Activated naive CD4-positive, alpha-beta T cell treated with Interleukin-2 at 50 U/mL for 16 hours (primary cell): Measurements from ENCODE around the gene SGK1.
"Not testable (repeated sequence)": the region's sequence is repeated elsewhere in the genome, so short reads cannot be mapped to it uniquely, and the experiment has no call there.

Experiments used
- DNase-seq: peaks from one replicate; pipeline ENCODE4 v3.0.0-alpha.2; 2020

SGK1 gene

GRCh38 chr6:134249759-134250602, 67.9 kb downstream of the SGK1 start:
- no peak for DNase-seq

GRCh38 chr6:134249239-134249758, 68.6 kb downstream of the SGK1 start:
- no peak for DNase-seq

GRCh38 chr6:134247844-134248580, 69.9 kb downstream of the SGK1 start:
- DNase-seq, result no peak

DNA sequence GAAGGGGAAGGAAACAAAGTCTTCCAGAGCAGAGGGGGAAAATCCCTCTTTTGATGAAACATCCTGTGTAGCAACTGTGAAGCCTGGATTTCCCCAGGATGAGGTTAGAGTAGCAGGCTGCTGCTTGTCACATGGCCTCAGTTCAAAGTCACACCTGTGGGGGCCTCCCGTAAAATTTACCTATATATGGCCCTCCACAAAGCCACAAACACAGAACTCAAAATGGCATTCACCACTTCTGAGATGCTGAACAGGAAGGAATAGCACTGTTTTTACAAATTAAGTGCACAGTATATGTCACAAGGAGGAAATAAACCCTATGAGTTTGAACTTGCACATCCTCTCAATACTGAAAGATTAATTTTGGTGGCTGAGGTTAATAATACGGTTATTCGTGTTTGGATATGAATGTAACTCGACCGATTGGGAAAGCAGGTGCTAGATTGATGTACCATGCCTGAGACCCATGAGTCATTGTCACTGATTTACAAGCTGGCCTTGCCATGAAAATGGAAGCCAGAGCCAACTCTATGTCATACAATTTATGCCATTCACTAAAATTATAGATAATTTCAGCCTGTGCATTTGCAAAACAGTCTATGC, 70.6 kb downstream of the SGK1 start:
- peak; percentile 72 for DNase-seq

- DNase-seq, result no peak
These were observed 72.2 kb downstream of the SGK1 start for GRCh38 chr6:134245706-134246105.

DNA sequence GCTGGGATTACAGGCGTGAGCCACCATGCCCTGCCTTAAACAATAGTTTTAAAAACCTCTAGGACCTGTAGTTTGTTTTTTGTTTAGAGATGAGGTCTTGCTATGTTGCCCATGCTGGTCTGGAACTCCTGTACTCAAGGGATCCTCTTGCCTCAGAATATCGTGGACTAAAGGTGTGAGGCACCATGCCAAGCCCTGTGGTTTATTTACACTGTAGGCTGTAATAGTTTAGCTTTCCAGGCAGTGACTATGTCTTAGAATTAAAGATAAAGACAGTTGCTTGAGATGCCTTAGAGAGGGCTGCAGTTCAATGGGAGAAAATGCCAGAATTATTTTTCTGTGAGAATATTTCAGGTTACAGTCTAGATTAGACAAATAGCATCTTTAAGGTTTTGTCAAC, 72.9 kb downstream of the SGK1 start:
- no peak for DNase-seq

- DNase-seq, result peak; percentile 77
These were observed 77.1 kb downstream of the SGK1 start for GRCh38 chr6:134240665-134241431.

DNA sequence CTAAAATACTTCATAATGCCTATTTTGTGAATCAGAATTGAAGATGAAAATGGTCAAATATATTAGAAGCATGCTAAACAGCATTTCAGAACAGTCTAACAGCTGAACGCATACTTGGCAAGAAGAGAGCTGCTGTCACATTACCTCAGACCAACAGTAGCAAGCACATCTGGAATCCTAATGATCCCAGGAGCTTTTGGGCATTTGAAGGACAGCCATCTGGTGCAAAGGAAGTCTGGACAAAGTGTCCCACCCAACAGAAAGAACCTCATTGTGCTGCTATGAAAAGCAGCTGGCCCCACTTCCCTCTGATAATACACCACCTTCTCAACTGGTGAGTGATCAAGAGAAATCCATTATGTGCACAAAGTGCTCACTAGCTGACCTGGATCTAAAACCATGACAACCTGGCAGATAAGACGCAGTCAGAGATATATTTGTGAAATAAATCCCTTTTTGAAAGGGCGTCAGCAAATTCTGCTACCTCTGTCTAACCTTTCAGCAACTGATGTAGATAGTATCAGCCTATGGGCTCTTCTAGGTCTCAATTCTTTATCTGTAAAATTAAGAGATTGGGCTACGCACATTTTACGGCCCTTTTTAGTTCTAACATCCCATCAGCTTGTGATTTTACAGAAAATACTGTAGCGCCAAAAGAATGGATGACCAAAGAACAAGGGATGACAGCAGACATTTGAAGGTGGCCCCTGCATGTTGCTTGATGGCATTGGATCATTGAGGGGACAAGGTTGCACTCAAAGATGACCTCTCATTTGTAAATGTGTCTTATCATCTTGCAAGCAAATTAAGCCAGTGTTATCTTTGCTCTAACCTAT, 78.7 kb downstream of the SGK1 start:
- DNase-seq, result no peak

DNA sequence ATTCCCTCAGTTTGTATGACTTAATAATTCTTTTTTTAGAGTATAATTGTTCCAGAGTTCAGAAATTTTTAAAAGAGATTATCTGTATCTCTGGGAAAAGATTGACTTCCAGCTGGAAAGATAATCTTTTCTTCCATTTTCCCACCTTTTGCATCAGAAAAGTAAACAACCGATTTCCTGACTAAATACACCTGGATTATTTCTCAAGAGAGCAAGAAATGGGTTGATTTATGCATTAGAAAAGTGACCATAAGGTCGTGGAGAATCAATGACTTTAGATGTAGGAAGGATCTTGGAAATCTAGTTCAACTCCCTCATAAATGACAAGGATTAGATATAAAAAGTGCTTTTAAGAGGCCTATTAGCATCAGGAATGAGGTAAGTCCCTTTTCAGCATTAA, 79.9 kb downstream of the SGK1 start:
- no peak for DNase-seq

DNA sequence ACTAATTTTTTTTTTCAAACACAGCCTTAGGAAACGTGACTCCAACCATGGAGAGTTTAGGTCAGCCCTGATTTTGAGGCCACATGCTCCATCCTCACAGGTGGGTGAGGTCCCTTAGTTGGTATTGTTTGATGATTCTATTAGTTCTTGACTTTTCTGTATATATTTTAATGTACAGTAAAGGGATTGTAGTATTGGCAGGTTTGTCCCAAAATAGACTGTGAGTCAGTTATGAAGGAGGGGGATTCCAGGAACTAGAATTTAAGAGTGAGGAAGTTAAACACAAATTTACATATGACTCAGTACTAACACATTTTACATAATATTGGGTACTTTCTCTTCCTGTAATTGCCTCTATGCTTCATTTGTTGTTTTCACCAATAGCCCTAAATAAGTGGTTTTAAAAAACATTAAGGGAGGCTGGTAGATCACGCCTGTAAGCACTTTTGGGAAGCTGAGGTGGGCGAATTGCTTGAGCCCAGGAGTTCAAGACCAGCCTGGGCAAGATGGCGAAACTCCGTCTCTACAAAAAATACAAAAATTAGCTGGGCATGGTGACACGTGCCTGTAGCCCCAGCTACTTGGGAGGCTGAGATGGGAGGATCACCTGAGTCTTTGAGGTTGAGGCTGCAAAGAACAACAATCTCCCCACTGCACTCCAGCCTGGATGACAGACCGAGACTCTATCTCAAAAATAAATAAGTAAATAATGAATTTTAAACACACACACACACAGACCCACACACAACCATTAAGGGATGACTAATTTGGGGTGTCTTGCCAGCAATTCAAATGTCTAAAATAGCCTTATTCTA, 81.8 kb downstream of the SGK1 start:
- DNase-seq, result peak; percentile 25

DNA sequence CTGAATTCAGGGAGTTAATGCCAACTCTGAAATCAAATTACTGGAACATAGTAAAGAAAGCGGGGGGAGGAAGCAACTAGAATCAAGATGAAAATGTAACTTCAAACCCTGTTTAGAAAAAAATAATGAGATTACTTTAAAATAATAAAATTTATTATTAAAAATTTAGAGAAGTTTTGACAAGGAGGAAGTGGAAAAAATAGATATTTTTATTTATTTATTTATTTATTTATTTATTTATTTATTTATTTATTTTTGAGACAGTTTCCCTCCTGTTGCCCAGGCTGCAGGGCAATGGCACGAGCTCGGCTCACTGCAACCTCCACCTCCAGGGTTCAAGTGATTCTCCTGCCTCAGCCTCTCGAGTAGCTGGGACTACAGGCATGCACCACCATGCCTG, 82.6 kb downstream of the SGK1 start:
- not testable (repeated sequence) for DNase-seq

DNA sequence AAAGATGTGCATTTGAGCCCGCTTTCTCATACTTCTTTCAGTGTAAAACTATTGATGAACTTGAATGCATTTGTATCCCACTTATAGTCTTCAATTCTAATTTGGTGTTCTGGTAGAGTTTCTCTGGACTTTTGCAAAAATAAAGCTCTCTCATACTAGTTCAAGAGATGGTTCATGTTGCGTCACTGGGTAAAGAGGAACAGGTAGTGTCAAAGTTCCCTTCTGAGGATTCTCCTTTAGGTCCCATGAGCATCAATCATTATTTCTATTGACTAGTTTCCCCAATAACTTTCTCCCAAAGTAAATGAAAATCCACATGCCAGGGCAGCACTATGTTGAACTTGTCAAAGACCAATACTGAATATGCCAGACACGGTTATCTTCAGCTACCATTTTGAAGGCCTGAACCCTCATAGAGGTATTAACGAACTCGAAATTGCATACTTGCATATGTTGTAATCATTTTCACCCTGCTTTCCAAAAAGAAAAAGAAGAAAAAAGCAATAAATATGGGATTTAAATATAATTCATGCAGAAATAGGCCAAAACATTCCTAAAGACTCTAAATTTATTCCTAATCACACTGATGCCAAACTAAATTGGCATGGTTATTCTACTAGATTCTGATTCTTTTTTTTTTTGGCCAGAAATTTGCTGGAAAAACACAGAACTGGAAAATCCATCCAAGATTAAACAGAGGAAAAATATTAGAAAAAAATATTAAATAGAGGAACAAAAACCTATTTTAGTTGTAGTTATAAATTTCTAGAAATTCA, 84.5 kb downstream of the SGK1 start:
- no peak for DNase-seq

GRCh38 chr6:134230940-134231339, 87.0 kb downstream of the SGK1 start:
- no peak for DNase-seq

GRCh38 chr6:134230087-134230700, 87.7 kb downstream of the SGK1 start:
- DNase-seq, result no peak

GRCh38 chr6:134229520-134229919, 88.4 kb downstream of the SGK1 start:
- no peak for DNase-seq

GRCh38 chr6:134223796-134224420, 94.0 kb downstream of the SGK1 start:
- DNase-seq, result no peak

DNA sequence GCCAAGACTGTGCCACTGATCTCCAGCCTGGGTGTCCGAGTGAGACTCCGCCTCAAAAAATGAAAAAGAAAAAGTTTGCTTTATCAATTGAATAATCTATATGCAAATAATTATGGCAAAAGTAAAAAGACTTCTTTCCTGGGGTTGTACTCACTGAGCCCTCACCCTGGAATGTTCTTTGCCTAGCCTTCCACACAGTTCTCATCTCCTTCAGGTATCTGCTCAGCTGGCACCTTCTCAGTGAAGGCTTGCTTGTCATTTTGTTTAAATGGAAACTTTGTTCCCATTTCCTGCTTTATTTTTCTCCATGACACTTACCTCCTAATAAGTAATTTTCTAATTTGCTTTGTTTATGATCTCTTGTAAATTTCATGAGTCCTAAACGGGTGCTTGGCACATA, 96.7 kb downstream of the SGK1 start:
- DNase-seq, result no peak

DNA sequence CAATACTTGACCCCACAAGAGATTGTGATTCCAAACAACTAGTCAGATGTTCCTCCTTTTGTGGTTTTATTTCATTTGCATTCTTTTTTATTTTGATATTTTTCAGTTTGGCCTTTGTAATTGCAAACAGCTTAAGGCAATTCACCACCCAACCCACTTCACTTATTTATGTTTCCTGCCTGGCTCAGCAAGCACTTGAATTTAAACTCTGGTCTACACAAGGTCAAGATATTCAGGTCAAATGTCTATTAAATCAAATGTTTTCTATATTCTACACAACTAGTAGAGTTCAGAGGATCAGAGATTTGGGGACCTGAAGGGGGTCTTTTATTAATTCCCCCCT, 100.1 kb downstream of the SGK1 start:
- no peak for DNase-seq

GRCh38 chr6:134217105-134217797, 100.7 kb downstream of the SGK1 start:
- DNase-seq, result no peak
